UCSD-AML1 (cell line): ENCODE data around the gene MRPS7.
"Not testable (repeated sequence)": the region's sequence is repeated elsewhere in the genome, so short reads cannot be mapped to it uniquely, and the experiment has no call there.

Experiments used
- DNase-seq: peaks from one replicate; lab custom pipeline; 2025; ENCODE audit not compliant: unreplicated experiment; lab: John Stamatoyannopoulos, UW

The MRPS7 gene

DNA sequence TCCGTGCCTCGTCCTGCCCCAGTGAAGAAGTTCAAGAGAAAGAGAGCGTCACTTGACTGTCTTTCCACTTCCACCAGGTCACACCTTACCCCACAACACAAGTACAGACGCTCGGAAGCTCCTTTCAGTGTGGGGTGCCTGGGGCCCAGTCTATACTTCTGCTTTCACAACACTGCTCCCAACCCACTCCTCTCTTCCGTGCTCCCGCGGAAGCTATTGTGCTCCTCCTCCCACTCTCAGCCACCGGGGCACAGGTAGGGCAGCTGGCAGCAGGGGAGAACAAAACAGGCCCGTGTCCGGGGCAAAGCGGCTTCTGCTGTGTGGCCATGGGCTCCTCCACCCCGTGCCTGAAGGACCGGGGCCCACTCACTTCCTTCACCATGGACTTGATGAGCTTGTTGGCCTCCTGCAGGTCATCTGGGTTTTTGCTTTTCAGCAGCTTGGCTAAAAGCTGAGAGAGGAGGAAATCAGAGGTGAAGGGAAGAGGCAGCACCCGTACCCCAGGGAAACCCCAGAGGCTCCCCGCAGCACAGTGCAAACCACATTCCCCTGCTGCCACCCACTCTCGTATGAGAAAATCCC, 19.1 kb upstream of the MRPS7 start:
- DNase-seq, result no peak

DNA sequence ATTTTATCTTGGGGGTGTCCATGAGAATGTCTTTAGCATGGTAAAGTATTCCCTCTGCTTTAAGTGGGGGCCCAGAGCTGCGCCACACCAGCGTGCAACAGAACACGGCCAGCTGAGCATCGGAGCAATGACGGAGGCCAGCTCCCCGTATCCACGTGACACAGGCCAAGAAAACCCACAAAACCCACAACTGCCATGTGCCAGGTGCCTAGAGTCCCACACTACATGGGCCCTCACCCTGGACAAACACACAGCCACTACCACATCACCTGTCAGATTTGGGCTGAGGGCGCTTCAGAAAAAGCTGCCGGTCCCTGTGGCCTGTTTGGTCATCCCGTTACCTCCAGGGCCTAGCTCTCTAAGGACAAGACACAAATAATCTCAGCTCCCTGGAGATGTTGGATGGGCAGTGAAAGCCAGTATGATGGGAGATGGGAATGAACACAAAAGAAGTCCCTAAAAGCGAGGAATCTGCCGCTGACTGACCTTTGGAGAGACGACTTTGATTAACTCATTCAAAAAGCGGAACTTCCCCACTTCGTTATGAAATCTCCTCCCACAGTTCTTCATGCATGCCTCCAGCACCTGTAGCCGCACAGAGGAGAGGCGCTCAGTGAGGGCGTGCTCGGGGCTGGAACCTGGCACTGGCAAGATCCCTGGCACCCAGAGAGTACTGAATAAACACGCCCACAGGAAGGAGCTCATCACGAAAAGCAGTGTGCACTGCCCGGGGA, 17.4 kb upstream of the MRPS7 start:
- DNase-seq, result no peak

- DNase-seq, result no peak
Measured at GRCh38 chr17:75245011-75245410, 16.7 kb upstream of the MRPS7 start.

DNA sequence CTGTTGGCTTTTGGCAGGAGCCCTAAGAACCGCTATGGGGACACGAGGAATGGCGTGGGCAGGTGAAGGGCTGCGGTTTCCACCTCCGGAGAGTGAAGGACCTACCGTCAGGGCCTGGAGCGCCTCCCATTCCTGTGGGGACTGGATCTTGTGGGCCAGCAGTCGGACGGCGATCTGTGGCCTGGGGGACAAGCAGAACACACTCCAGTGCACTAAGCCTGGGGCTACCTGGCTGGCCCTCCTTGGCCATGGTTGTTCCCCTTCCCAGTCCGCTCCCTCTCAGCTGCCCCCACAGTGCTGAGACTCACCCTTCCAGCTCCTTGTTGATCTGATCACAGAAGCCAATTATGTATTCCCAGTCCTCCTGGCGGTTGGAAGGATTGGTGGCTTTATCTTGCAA, 15.3 kb upstream of the MRPS7 start:
- no peak for DNase-seq

DNA sequence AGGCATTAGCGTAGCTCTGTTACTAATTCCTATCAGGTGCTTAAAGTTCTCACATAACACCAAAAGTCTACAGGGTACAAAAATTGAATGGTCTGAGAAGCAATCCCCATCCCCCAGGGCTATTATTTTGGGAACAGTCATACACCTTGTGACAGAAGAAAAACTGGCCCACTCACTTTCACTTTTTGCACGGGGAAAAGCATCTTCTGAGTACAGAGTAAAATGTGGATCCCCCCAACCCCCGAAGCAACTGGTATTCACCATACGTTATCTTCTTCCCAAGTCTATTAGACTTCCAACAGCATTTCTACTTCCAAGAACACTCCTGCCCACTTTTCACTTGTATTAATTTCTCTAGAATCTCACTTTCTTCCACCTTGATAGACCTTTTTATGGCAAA, 12.1 kb upstream of the MRPS7 start:
- DNase-seq, result no peak

- DNase-seq, result peak; percentile 48
Measured at GRCh38 chr17:75250009-75250471, 11.6 kb upstream of the MRPS7 start.

DNA sequence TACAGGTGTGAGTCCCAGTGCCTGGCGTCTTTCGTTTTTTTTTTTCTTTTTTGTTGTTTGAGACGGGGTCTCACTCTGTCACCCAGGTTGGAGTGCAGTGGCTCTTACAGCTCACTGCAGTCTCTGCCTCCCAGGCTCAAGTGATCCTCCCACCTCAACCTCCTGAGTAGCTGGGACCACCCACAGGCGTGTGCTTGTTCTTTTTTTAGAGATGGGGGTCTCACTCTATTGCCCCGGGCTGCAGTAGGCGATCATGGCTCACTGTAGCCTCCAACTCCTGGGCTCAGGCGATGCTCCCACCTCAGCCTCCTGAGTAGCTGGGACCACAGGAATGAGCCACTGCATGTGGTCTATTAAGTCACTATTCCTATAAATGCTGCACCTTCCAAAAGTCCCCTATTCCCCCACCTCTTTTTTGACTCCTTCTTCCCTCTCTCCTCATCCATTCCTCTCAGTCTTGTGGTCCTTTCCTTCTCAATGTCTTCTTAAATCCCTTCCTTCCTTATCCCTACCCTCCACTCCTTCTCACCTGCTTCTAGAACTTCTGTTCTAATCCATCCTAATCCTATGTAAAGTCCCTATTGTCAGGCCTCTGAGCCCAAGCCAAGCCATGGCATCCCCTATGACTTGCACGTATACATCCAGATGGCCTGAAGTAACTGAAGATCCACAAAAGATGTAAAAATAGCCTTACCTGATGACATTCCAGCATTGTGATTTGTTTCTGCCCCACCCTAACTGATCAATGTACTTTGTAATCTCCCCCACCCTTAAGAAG, 9.5 kb upstream of the MRPS7 start:
- DNase-seq, result no peak

- not testable (repeated sequence) for DNase-seq
Measured at GRCh38 chr17:75255954-75256698, 5.6 kb upstream of the MRPS7 start.

GRCh38 chr17:75257228-75257627, 4.5 kb upstream of the MRPS7 start:
- not testable (repeated sequence) for DNase-seq

- DNase-seq, result no peak
Measured at GRCh38 chr17:75260641-75261335, 891 bp upstream of the MRPS7 start.

DNA sequence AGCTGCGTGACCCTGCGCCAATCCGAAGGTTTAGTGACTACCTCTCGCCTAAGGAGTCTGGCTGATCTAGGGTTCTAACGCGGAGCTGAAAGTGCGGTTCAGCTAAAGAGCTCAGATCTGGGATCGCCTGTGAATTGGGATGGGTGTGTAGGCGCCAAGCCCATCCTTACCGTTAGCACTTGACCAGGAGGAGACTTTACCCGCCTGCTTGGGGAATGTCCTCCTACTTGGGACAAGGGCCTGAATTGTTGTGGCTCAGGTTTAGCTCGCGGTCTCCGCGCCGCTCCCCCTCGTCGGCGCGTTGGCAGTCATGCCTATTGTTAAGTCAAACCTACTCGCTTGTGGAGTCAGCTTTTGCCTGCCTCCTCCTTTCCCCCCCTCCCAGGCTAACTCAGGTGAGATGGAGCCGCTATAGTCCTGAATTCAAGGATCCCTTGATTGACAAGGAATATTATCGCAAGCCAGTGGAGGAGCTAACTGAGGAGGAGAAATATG, 480 bp downstream of the MRPS7 start:
- DNase-seq, result no peak

DNA sequence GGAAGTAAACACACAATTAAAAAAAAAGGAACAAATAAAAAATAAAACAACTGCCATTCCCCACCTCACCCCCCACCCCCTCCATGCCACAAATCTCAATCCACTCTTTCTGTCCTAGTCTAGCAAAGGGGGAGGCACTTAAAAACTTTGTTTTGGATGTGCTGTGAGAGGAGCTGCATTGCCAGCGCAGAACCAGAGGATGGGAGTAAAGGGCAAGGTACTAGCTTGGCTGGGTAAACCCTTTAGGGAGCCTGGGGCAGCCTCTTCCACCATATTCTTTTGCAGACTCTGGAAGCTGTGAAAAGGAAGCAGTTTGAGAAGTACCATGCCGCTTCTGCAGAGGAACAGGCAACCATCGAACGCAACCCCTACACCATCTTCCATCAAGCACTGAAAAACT, 1.4 kb downstream of the MRPS7 start:
- DNase-seq, result no peak

- DNase-seq, result no peak
Measured at GRCh38 chr17:75265614-75266315, 4.1 kb downstream of the MRPS7 start.

DNA sequence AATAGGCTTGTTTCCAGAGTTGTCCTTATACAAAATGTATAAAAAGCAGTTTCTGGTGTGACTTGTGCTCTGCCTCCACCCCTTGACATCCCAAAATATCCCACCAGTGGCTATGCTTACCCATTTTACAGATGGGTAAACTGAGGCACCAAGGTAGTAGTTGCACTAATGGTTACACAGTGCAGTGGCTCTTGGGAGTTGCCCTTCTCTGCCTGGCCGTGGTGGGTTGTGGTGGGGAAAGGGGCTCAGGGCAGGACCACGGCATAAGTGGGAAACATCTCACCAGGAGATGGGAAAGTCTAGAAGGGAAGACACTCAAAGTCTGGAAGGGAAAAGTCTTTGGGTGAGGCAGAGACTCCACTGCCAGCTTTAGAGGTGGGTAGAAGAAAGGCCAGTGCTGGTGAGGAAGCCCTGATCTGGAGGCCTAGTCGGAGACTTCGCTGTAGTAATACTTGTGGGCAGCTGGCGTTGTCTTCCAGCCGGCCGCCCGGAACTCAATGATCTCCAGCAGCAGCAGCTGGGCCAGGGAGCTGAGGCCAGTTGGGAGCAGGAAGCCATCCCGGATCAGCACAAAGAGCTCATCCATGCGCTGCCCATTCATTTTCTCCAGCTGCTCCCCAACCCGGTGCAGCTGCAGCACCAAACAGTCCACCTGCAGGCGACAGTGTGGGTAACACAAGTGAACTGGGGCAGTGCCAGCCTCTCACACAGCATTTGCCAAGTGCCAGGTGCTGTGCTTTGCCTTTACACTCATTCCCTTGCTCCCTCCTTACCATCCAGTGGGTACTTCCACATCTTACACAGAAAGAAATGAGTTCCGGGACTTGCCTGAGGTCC, 4.9 kb downstream of the MRPS7 start:
- no peak for DNase-seq

DNA sequence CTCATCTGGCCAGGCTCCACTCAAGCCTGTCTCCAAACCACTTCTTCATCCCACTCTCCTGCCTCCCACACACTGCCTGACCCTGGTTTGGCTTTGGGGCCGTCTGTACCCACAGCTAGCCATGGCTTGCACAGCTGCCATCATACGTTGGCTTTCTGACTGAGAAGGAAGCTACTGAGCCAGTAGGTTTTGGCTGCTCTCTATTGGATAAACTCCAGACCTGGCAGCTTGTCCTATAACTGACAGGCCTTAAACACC, 5.4 kb downstream of the MRPS7 start:
- DNase-seq, result no peak

- no peak for DNase-seq
Measured at GRCh38 chr17:75267411-75268232, 5.9 kb downstream of the MRPS7 start.

DNA sequence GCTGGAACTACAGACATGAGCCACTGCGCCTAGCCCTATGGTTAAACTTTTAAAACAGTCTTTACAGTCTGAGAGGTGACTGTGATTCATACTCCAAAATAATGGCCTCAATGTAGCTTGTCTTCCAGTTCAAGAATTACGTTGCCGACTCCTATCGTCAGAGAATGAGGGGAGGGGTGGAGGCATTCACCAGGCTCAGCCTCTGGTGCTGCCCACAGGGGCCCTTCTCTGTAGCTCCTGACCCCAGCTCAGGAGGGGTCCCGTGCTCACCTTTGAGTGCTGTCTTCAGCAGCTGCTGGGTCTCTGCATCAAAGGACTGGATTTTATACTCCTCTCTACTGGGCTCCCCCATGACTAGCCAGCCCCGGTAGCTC, 8.2 kb downstream of the MRPS7 start:
- no peak for DNase-seq

DNA sequence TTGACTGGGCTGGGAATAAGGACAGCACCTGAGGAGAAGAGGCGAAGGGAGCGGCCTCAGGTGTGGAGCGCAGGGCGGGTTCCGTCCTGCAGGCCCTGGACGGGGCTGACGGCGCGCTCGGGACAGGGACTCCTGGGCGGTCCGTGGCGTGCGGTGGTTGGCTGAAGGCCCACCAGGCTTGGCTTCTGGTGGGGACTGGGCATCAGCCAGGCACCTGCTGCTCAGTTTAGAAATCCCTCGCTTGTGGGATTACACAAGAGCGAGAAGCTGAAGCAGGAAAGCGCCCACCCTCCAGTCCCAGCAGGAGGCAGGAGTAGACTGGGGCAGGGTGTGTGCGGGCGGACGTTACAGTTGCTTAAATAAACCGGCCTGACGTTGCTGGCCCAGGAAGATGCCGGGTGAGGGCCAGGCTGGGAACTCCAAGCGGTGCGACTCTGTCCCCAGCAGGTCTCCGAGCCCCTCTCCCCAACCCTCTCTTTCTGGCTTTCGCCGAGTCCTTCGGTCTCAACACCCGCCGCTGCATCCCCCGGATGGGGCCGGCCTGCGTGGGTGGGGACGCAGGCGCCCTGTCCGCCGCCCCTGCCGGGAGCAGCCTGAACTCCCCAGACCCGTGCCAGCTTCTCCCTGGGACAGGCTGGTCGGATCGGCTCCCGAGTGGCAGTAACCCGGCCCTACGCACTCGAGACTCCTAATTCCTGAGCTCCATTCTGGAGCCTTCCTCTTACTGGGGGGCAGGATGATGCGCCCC, 8.7 kb downstream of the MRPS7 start:
- DNase-seq, result peak; percentile 81
